Pancreas (tissue), 10 donors: ENCODE results near the gene AOPEP. TPM values are rescaled to one million over a fixed set of nuclear protein-coding genes. Genes with fewer than 3 reads are reported as not detected.
A peak's percentile ranks its signal among the peaks of the same experiment; 100 is the strongest.

Experiments used
- ATAC-seq, 4 donors: fragments of 200-7000 bp; cut with Tn5 transposase; one replicate each; pipeline versions ENCODE4 v1.8.0 to v1.9.1; 2020; ENCODE audit warnings: mild to moderate bottlenecking in 4 of 4, moderate library complexity in 4 of 4
- DNase-seq, 6 donors: peaks; one replicate each; pipeline ENCODE4 v3.0.0-alpha.2; 2020
- FAIRE-seq: peaks from 2 replicates; lab custom pipeline; 2012; peaks lifted over from hg19 to GRCh38; lab: Jason Lieb, UNC
- H3K27ac ChIP-seq, 4 donors: fragments of 200-600 bp; sonication (generic); 1 replicate in 3 of 4; 2 replicates in 1 of 4; pipeline versions ENCODE4 v1.5.0 to v1.8.0; 2020
- H3K27me3 ChIP-seq, 4 donors: fragments of 200-600 bp; one replicate each; pipeline ENCODE4 v1.8.0; 2021
- H3K36me3 ChIP-seq, 3 donors: fragments of 200-600 bp; sonication (generic) in 1 of 3; one replicate each; pipeline versions ENCODE4 v1.5.0 to v1.8.0; 2020 to 2021
- H3K4me1 ChIP-seq, 3 donors: fragments of 200-600 bp; one replicate each; pipeline ENCODE4 v1.8.0; 2021
- H3K4me3 ChIP-seq, 4 donors: fragments of 200-600 bp; sonication (generic) in 2 of 4; one replicate each; pipeline versions ENCODE4 v1.5.0 to v1.8.0; 2020 to 2021
- H3K9me3 ChIP-seq, 4 donors: fragments of 200-600 bp; one replicate each; pipeline ENCODE4 v1.8.0; 2021
- CTCF ChIP-seq, 4 donors: fragments of 200-600 bp; sonication (generic) in 3 of 4; IDR thresholded peaks; one replicate each; pipeline versions ENCODE4 v1.5.0 to v1.8.0; 2021; ENCODE audit warnings: antibody characterized with exemption in 4 of 4
- WGBS, 2 donors: extraction: QIAGEN DNeasy Blood & Tissue Kit; methylation state at CpG; one replicate each; pipeline ENCODE4 v1.1.7; 2013; 5-methylcytosine and 5-hydroxymethylcytosine counted together
- intact Hi-C, 3 donors: fragments of 100-400 bp; cut with DNase I; formaldehyde crosslinking; loops; one replicate each; pipeline versions ENCODE4 v1.11.1 to v1.14.2; 2022
- polyA plus RNA-seq, 2 donors: library from polyadenylated mRNA; stranded (reverse); fragments of 200-250 nt; gene quantifications; one replicate each; pipeline ENCODE4 v1.2.3, GENCODE V29; 2013
- total RNA-seq, 6 donors: library from RNA; stranded (reverse); fragmentation: NEBNext Ultra II Directional in 4 of 6; extraction: Animal tissue kit (Norgen Biotek cat#: 25700) in 4 of 6; gene quantifications; one replicate each; pipeline versions ENCODE4 v1.2.1 to v1.2.4, GENCODE V29; 2021 to 2023
- donor health status: healthy with polysubstance abuse.
- donor health status: DM: no; HTN: no; CAD: no; lungs with moderate emphysema.
- donor health status: DM: no; HTN: no; CAD: no.
- donor health status: control.
- donor health status: control.
- donor health status: Bipolar disorder and iron deficiency.
- donor health status: DM: yes; HTN: yes; CAD: no.
- donor health status: DM: no; HTN: no; CAD: no.
- donor health status: DM: no; HTN: no; CAD: no.
- donor health status: DM: yes; HTN: yes; CAD: no.

The AOPEP gene
- total and polyA plus RNA-seq, 8 donors, result 50.5 to 140 (median 76.7) TPM

- intact Hi-C loops, result no loop called here
- TF ChIP-seq CTCF (IDR thresholded peaks at IDR 0.05), result no peak
- no peak for FAIRE-seq
- ATAC-seq, result no peak
- WGBS, 2 donors, result 84 to 88% methylated on average over 11 of the region's 11 CpGs
- H3K27me3 ChIP-seq, result no peaks in the 10 kb centered on the region
- no peak for DNase-seq
- H3K36me3 ChIP-seq, result no peaks in the 10 kb centered on the region
- peaks cover 0 to 8% (median 0%) of the 10 kb centered on the region in 3 donors for H3K4me1 ChIP-seq
- H3K27ac ChIP-seq, result peak overlapping the region in 3 of 4 donors; percentile 24 to 50 (median 48)
- no peaks in the 10 kb centered on the region for H3K9me3 ChIP-seq
- H3K4me3 ChIP-seq, result no peak overlapping the region
These were observed 195.2 kb downstream of the AOPEP start for GRCh38 chr9:94921656-94922055.

- Histone ChIP-seq H3K4me1 (peaks cover 0 to 8% (median 0%) of the 10 kb centered on the region in 3 donors), H3K27me3 (no peaks in the 10 kb centered on the region), H3K9me3 (no peaks in the 10 kb centered on the region), H3K27ac (peak overlapping the region in 3 of 4 donors; percentile 24 to 50 (median 48)), H3K36me3 (no peaks in the 10 kb centered on the region), H3K4me3 (no peak overlapping the region)
- FAIRE-seq (no peak), DNase-seq (peak in 1 of 6 donors; percentile 40), ATAC-seq (peak; percentile 41 to 80 (median 68))
- no peak for TF ChIP-seq CTCF (IDR thresholded peaks at IDR 0.05)
- intact Hi-C loops, result no loop called here
- 61 to 63% methylated on average over 10 of the region's 10 CpGs for WGBS, 2 donors
These were observed 195.7 kb downstream of the AOPEP start for GRCh38 chr9:94922098-94922607.

DNA sequence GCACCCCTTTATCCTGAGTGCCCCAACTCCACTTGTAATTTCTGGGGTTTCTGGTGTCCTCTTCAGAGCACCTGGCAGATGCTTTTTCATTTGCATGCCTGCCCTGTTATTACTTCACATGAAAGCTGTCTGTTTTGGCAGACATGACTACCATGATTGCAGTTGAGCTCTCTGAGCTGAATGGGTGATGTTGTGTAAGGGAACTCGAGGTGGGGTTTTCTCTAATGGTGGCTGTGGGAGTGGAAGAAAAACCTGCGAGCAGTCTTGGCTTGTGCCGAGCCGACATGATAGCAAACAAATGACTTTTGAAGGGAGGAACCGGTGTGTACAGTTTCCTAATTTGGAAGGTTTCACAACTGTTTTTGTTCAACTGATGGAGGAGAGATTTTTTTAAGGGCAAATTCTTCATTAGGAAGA, 196.2 kb downstream of the AOPEP start:
- no peak for FAIRE-seq

DNA sequence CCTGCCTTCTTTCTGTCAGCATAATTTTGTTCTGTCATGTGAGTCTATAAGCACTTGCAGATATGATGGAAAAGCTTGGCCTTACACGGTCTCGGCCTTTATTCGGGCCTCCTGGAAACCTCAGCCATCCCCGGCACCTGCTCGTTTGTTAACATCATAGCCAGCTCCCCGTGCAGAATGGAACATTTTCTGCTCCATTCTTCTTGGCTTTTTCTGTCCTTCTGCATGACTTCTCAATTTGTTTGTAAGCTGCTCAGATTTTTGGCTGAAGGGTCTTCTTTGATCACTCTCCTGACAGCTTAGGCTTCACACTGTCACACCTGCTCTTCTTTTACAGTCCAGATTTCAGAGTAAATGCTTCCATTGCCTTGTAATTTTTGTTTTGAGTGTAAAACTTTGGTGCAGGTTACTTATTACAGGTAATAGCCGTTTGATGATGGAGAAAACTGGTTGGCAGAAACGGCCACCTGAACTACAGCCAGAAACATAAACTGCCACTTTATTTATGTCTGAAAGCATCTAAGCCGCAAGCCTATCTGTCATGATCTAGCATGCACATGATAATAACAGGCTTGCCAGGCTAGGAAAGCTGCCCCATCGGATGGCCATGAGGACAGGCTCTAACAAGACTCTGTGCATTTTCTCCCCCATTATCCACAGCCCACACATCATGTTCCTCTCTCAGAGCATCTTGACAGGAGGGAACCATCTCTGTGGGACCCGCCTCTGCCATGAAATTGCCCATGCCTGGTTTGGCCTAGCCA, 197.0 kb downstream of the AOPEP start:
- no peaks in the 10 kb centered on the region for H3K27me3 ChIP-seq
- no peak for DNase-seq
- H3K27ac ChIP-seq, result peak overlapping the region in 3 of 4 donors; percentile 24 to 50 (median 48)
- no peaks in the 10 kb centered on the region for H3K9me3 ChIP-seq
- WGBS, 2 donors, result 75 to 76% methylated on average over 11 of the region's 11 CpGs
- intact Hi-C loops, result no loop called here
- no peak for ATAC-seq
- no peak for TF ChIP-seq CTCF (IDR thresholded peaks at IDR 0.05)
- no peaks in the 10 kb centered on the region for H3K36me3 ChIP-seq
- peaks cover 0 to 8% (median 0%) of the 10 kb centered on the region in 3 donors for H3K4me1 ChIP-seq
- FAIRE-seq, result no peak
- no peak overlapping the region for H3K4me3 ChIP-seq

More for the DNA sequence above, 196.2 kb downstream of the AOPEP start:
- ATAC-seq, result peak in 3 of 4 donors; percentile 5 to 26 (median 22)
- peaks cover 0 to 8% (median 0%) of the 10 kb centered on the region in 3 donors for H3K4me1 ChIP-seq
- H3K4me3 ChIP-seq, result no peak overlapping the region
- 52% methylated on average over 5 of the region's 5 CpGs for WGBS, 2 donors
- intact Hi-C loops, result no loop called here
- H3K36me3 ChIP-seq, result no peaks in the 10 kb centered on the region
- no peak for DNase-seq
- no peak for TF ChIP-seq CTCF (IDR thresholded peaks at IDR 0.05)
- H3K27me3 ChIP-seq, result no peaks in the 10 kb centered on the region
- peak overlapping the region in 3 of 4 donors; percentile 24 to 50 (median 48) for H3K27ac ChIP-seq
- no peaks in the 10 kb centered on the region for H3K9me3 ChIP-seq
